GM12878 (cell line): ENCODE results near the gene TNP2. TPM values are rescaled to one million over a fixed set of nuclear protein-coding genes. Genes with fewer than 3 reads are reported as not detected.

ENCODE experiments used
- ATAC-seq: fragments of 200-7000 bp; cut with Tn5 transposase; 3 replicates; pipeline ENCODE4 v1.9.1; 2020; ENCODE audit warnings: mild to moderate bottlenecking, moderate library complexity
- BruUV-seq: library from RNA; stranded (reverse); fragments of 400-500 nt; replicated peaks from 2 replicates; lab custom pipeline; 2021; lab: Mats Ljungman, UMichigan
- CTCF ChIA-PET: fragments of 300-600 bp; sonication (Branson Sonifier 250); formaldehyde crosslinking; extraction: SDS; loops from one replicate; lab custom pipeline; 2021; ENCODE audit warnings: inconsistent platforms; lab: Yijun Ruan, JAX
- POLR2A ChIA-PET: fragments of 350-600 bp; formaldehyde crosslinking; extraction: SDS; loops from one replicate; lab custom pipeline; 2021; ENCODE audit warnings: inconsistent platforms; lab: Charles Lee
- RAD21 ChIA-PET: fragments of 300-600 bp; sonication (Branson Sonifier 250); formaldehyde crosslinking; loops from one replicate; lab custom pipeline; 2023; ENCODE audit warnings: antibody characterized with exemption; ENCODE audit not compliant: unreplicated experiment; lab: Charles Lee
- SMC1A ChIA-PET: fragments of 300-600 bp; sonication (Branson Sonifier 250); formaldehyde crosslinking; loops from one replicate; lab custom pipeline; 2023; ENCODE audit not compliant: unreplicated experiment, uncharacterized antibody; lab: Charles Lee
- DNase-seq: peaks from one replicate; pipeline ENCODE4 v3.0.0-alpha.2; 2011; ENCODE audit warnings: low read depth, low spot score
- FAIRE-seq: peaks from 3 replicates; lab custom pipeline; 2011; peaks lifted over from hg19 to GRCh38; lab: Jason Lieb, UNC
- H2AFZ ChIP-seq: 2 replicates; pipeline ENCODE4 v1.6.0; 2011; ENCODE audit warnings: low read depth, low read length, control low read depth; ENCODE audit not compliant: control insufficient read depth
- H3K27ac ChIP-seq: 2 replicates; pipeline ENCODE4 v1.5.1; 2011; ENCODE audit warnings: control low read depth; ENCODE audit not compliant: control insufficient read depth, insufficient read depth
- H3K27me3 ChIP-seq, 2 experiments: replicated peaks in 1 of 2; 2 replicates each; pipeline versions ENCODE4 v1.6.0 to v1.6.1; 2011; ENCODE audit warnings: low read length in 1 of 2; ENCODE audit not compliant: control insufficient read depth in 2 of 2, insufficient read depth in 2 of 2
- H3K36me3 ChIP-seq, 2 experiments: 2 replicates each; pipeline ENCODE4 v1.5.1; 2011; ENCODE audit warnings: low read length in 1 of 2; ENCODE audit not compliant: control insufficient read depth in 2 of 2, insufficient read depth in 2 of 2
- H3K4me1 ChIP-seq: 2 replicates; pipeline ENCODE4 v1.6.1; 2011; ENCODE audit warnings: mild to moderate bottlenecking, low read length, moderate library complexity, mixed read lengths; ENCODE audit not compliant: control insufficient read depth, insufficient read depth
- H3K4me2 ChIP-seq: 2 replicates; pipeline ENCODE4 v1.6.0; 2011; ENCODE audit warnings: control low read depth; ENCODE audit not compliant: control insufficient read depth, insufficient read depth
- H3K4me3 ChIP-seq: fragments of 200-600 bp; sonication (generic); 2 replicates; pipeline ENCODE4 v1.5.1; 2016
- H3K79me2 ChIP-seq: 2 replicates; pipeline ENCODE4 v1.6.0; 2011; ENCODE audit warnings: low read length; ENCODE audit not compliant: control insufficient read depth, insufficient read depth
- H3K9ac ChIP-seq: 2 replicates; pipeline ENCODE4 v1.8.0; 2011; ENCODE audit warnings: low read length, control low read depth, mixed read lengths; ENCODE audit not compliant: control insufficient read depth, insufficient read depth
- H3K9me3 ChIP-seq: replicated peaks from 3 replicates; pipeline ENCODE4 v1.5.1; 2011; ENCODE audit warnings: mild to moderate bottlenecking, low read length; ENCODE audit not compliant: control insufficient read depth, insufficient read depth
- H4K20me1 ChIP-seq: 2 replicates; pipeline ENCODE4 v1.6.0; 2011; ENCODE audit not compliant: control insufficient read depth, insufficient read depth
- RAD51 ChIP-seq: fragments of 450-650 bp; IDR thresholded peaks from 2 replicates; pipeline ENCODE4 v1.6.1; 2016; ENCODE audit warnings: moderate library complexity, mild to moderate bottlenecking, inconsistent platforms
- SMAD1 ChIP-seq: fragments of 450-650 bp; IDR thresholded peaks from 2 replicates; pipeline ENCODE4 v1.6.1; 2018; ENCODE audit warnings: mild to moderate bottlenecking, low read depth; ENCODE audit not compliant: partially characterized antibody
- ZNF274 ChIP-seq: IDR thresholded peaks from one replicate; pipeline ENCODE4 v1.8.0; 2011; ENCODE audit not compliant: insufficient read length, insufficient read depth
- WGBS: methylation state at CpG from one replicate; pipeline ENCODE4 v1.1.6; 2016; ENCODE audit warnings: low lambda C conversion rate; ENCODE audit not compliant: insufficient replicate concordance, insufficient coverage; ENCODE audit errors: missing lambda C conversion rate; 5-methylcytosine and 5-hydroxymethylcytosine counted together
- in situ Hi-C: fragments of 300-500 bp; cut with MboI; formaldehyde crosslinking; loops from 9 replicates; pipeline ENCODE4 v1.14.3; 2018; ENCODE audit warnings: mixed read lengths
- intact Hi-C: fragments of 100-400 bp; cut with micrococcal nuclease; formaldehyde crosslinking; loops from one replicate; pipeline ENCODE4 v1.14.2; 2022; ENCODE audit not compliant: unreplicated experiment
- polyA plus RNA-seq, 11 experiments: library from polyadenylated mRNA; depleted of rRNA in 4 of 11; unstranded in 6 of 11; stranded (reverse) in 5 of 11; fragments of >200 nt; fragmentation: Nextera tagmentation in 4 of 11; fragmentation: Illumina TruSeq in 1 of 11; extraction: Ambion mirVana in 4 of 11; extraction: Trizol in 1 of 11; gene quantifications; 1 replicate in 1 of 11; 2 replicates in 10 of 11; pipeline versions ENCODE4 v1.2.1 to v1.2.3, GENCODE V29; 2011 to 2016; ENCODE audit warnings: inconsistent platforms in 2 of 11, missing spikeins in 2 of 11, low read depth in 1 of 11
- total RNA-seq, 4 experiments: library from RNA; depleted of rRNA in 3 of 4; stranded (reverse); fragments of >200 nt in 3 of 4; fragmentation: Illumina TruSeq in 1 of 4; extraction: Trizol in 1 of 4; gene quantifications; 2 replicates each; pipeline versions ENCODE4 v1.2.1 to v1.2.3, GENCODE V29; 2013 to 2021
- TF ChIP-seq, protein P1 (sequence below): fragments of 450-650 bp; IDR thresholded peaks from 2 replicates; pipeline ENCODE4 v1.6.1; 2016; ENCODE audit warnings: mild to moderate bottlenecking, moderate library complexity, borderline replicate concordance

The TNP2 gene
- total and polyA plus RNA-seq, 10 of the 15 experiments (the other 5 are each of a cell fraction or from before 2014, with no cell fraction given): not detected

GRCh38 chr16:11302977-11303376 lies 33.9 kb upstream of the TNP2 start:
- ChIA-PET POLR2A (interaction anchor here (0.5 to 1.0 kb wide), 2 partner anchors 49 to 334 kb away, joined by 3 to 7 read pairs; no protein-coding TSS in a partner anchor), RAD21 (no interaction called here), SMC1A (interaction anchor here (0.7 to 8.4 kb wide), 4 partner anchors 15 to 78 kb away, joined by 3 to 108 read pairs (median 3); partner anchors contain the start of gene SOCS1), CTCF (interaction anchor here (1.9 kb wide), 1 partner anchor 51 kb away, joined by 8 read pairs; no protein-coding TSS in a partner anchor)
- BruUV-seq: no TSS peak
- H4K20me1 ChIP-seq: no peaks in the 10 kb centered on the region
- WGBS: 41% methylated on average over 4 of the region's 4 CpGs
- H3K4me3 ChIP-seq: no peak overlapping the region
- no peak for DNase-seq
- TF ChIP-seq RAD51: 0 out of 2 replicates have a peak, but pooled peaks have one; percentile 38
- no peak for TF ChIP-seq ZNF274
- TF ChIP-seq, protein P1, sequence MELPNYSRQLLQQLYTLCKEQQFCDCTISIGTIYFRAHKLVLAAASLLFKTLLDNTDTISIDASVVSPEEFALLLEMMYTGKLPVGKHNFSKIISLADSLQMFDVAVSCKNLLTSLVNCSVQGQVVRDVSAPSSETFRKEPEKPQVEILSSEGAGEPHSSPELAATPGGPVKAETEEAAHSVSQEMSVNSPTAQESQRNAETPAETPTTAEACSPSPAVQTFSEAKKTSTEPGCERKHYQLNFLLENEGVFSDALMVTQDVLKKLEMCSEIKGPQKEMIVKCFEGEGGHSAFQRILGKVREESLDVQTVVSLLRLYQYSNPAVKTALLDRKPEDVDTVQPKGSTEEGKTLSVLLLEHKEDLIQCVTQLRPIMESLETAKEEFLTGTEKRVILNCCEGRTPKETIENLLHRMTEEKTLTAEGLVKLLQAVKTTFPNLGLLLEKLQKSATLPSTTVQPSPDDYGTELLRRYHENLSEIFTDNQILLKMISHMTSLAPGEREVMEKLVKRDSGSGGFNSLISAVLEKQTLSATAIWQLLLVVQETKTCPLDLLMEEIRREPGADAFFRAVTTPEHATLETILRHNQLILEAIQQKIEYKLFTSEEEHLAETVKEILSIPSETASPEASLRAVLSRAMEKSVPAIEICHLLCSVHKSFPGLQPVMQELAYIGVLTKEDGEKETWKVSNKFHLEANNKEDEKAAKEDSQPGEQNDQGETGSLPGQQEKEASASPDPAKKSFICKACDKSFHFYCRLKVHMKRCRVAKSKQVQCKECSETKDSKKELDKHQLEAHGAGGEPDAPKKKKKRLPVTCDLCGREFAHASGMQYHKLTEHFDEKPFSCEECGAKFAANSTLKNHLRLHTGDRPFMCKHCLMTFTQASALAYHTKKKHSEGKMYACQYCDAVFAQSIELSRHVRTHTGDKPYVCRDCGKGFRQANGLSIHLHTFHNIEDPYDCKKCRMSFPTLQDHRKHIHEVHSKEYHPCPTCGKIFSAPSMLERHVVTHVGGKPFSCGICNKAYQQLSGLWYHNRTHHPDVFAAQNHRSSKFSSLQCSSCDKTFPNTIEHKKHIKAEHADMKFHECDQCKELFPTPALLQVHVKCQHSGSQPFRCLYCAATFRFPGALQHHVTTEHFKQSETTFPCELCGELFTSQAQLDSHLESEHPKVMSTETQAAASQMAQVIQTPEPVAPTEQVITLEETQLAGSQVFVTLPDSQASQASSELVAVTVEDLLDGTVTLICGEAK: peak; percentile 37; the same call in 1 of the 2 replicates
- TF ChIP-seq SMAD1: peak; percentile 52
- no peaks in the 10 kb centered on the region; the same call in 1 of the 2 replicates for H3K79me2 ChIP-seq
- in situ Hi-C loops: loop anchor here (10.0 kb wide), 1 partner anchor 998 kb away; no protein-coding TSS in a partner anchor
- peaks cover 54% of the 10 kb centered on the region for H3K4me1 ChIP-seq
- H2AFZ ChIP-seq: no peak overlapping the region
- H3K9me3 ChIP-seq: peaks cover 2% of the 10 kb centered on the region; the same call in 2 of the 3 replicates
- no peak for FAIRE-seq
- no peaks in the 10 kb centered on the region for H3K27me3 ChIP-seq
- H3K4me2 ChIP-seq: no peak overlapping the region; the same call in 1 of the 2 replicates
- no peak for ATAC-seq
- no peaks in the 10 kb centered on the region for H3K36me3 ChIP-seq
- H3K9ac ChIP-seq: no peak overlapping the region
- intact Hi-C loops: no loop called here
- no peak overlapping the region for H3K27ac ChIP-seq
